ENCODE measurements around the gene SYNGR1.

- TF ChIP-seq CTCF (IDR thresholded peaks at IDR 0.05) (no peak), POLR2A (IDR thresholded peaks at IDR 0.05) (no peak), EP300 (IDR thresholded peaks at IDR 0.05) (no peak)
These were observed 72.9 kb downstream of the SYNGR1 start for GRCh38 chr22:39422721-39423120.
